GM18502 (cell line): ENCODE results near the gene NCOR2.

ENCODE experiments used
- ATAC-seq: cut with Tn5 transposase; IDR thresholded peaks from one replicate; pipeline ENCODE4 v1.9.1; 2021; ENCODE audit warnings: mild to moderate bottlenecking; ENCODE audit not compliant: unreplicated experiment, poor library complexity

The NCOR2 gene

GRCh38 chr12:124566997-124567672, at the start of gene NCOR2:
TSS of gene NCOR2 (minus strand) at chr12:124567612. CDS start at chr12:124495251, 72,361 bp downstream.
- ATAC-seq = peak; percentile 34

DNA sequence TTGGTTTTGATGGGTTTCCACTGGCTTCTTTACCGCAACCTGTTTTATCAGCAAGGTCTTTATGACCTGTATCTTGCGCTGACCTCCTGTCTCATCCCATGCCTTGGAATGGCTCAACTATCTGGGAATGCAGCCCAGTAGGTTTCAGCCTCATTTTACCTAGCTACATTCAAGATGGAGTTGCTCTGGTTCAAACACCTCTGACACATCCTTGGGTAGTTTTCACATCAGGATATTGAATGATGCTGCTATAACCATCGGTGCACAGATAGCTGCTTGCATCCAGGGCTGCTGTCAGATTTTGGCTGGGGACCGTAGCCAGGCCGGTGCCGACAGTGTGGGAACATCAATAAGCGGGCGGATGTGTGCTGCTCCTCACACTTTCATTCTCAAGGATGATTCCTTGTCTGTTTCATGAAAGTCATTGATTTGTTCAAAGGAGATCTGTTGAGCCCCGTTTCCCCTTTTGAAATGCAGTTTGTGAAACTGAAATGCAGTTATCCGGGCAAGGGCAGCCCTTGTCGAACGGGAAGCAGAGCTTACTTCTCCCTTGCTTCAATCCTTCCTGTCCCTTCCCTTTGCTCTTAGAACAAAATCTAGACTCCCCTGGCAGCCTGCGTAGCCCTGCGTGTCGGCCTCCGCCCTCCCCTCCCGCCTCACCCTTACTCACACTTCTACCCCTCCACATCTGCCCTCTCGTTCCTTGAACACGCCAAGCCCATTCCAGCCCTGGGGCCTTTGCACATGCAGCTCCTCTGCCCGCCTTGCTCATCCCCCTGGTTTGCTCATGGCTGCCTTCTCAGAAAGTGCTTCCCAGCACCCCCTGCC, 49.2 kb upstream of the NCOR2 start:
- no peak for ATAC-seq

DNA sequence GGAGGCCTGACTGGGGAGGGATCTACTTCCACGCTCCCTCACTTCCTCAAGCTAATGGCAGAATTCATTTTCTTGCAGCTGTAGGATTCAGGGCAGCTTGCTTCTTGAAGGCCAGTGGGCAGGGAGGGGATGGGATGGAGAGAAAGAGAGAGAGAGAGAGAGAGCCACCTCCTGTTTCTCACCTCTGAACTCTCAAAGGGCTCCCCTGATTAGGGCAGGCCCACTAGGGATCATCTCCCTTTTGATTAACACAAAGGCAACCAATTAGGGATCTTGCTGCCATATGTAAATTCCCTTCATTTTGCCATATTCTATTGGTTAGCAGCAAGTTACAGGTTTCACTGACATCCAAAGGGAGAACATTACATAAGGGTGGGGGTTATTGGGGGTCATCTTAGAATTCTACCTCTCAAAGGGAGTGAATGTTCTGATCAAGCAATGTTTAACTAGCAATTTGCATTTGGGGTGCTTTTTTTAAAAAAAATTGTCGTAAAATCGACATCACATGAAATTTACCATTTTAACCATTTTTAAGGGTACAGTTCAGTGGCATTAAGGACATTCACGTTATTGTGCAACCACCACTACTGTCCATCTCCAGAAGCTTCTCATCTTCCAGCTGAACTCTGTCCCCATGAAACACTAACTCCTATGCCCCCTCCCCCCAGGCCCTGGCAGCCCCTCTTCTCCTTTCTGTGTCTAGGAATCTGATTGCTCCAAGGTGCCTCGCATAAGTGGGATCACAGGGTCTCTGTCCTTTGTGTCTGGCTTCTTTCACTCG, 47.3 kb upstream of the NCOR2 start:
- no peak for ATAC-seq

- no peak for ATAC-seq
Measured at GRCh38 chr12:124613151-124613585, 45.8 kb upstream of the NCOR2 start.

- ATAC-seq = no peak
Measured at GRCh38 chr12:124612410-124612680, 44.9 kb upstream of the NCOR2 start.

GRCh38 chr12:124611559-124612409, 44.4 kb upstream of the NCOR2 start:
- ATAC-seq = no peak

DNA sequence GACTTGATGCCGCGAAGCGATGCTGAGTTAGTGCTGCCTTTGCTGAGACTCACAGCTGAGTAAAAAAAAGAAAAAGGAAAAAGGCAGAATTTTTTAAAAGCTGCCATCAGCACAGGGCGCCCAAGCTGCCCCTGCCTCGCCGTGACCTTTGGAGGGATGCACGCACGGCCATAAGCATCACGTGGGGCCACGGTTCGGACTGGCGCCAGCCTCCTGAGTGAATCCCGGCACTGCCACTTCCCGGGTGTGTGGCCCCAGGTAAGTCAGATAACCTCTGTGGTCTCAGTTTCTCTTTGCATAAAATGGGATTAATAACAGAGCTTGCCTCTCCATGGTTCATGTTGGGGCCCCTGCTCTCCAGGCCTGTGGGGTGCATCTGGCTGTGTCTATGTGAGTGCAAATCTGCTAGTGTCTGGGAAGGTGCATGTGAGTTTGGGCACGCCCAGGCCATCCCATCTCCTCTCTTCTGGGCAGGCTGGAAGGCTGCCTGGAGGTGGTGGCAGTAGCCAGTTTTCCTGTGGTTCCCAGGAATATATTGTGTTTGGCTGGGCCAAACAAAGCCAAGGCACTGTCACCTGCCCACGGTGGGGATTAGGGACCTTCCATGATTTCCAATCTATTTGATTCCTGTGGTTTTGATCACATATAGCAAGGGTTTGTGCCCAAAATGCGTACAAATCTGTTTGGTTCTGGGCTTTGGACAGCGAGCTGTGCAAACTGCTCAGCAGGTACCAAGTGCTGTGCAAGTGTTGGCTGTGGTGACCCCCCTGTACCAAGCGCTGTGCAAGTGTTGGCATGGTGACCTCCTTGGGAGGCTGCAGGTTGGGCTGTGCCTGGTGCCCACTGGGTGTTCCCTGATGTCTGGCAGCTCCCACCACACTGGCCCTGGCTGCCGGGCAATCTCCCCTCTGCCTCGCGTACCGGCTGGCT, 43.5 kb upstream of the NCOR2 start:
- no peak for ATAC-seq

GRCh38 chr12:124610021-124610612, 42.7 kb upstream of the NCOR2 start:
- ATAC-seq = no peak

DNA sequence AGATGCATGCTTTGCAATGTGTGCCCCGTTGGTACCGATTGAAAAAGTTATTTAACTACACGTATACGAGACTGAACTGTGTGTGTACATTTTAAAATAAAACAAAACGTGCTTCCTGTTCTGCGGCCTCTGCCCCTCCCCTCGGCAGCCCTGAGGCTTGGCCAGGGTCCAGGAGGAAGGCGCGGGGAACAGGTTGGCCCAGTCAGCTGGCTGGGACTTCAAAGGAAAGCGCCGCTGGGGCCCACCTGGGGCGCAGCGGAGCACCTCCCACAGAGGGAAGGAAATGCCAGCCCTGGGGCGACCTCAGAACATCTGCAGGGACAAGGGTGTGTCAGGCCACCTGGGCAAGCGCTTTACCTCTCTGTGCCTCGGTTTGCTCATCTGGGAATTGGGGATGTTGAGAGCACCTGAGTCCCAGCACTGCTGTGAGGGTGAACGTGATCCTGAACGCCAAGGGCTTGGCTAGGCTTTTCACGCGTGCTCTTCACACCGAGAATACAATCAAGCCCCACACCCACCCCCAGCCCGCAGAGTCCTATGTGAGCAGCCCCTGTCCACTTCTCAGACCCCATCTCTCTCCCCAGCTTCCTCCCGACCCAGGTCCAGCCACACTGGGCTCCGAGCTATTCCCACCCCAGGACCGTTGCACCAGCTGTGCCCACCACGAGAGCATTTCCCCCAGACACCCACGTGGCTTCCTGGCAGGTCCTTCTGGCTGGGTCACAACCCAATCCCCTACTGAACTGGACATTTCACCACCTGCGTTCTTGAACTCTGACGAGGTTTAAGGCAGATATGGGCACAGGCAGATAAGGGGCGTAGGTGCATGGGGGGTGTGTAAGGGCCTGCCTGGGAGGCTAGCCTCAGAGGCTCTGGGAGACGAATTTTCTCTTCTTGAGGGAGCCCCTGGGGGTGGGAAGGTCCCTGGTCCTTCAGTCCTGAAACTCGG, 41.9 kb upstream of the NCOR2 start:
- ATAC-seq = peak; percentile 80

DNA sequence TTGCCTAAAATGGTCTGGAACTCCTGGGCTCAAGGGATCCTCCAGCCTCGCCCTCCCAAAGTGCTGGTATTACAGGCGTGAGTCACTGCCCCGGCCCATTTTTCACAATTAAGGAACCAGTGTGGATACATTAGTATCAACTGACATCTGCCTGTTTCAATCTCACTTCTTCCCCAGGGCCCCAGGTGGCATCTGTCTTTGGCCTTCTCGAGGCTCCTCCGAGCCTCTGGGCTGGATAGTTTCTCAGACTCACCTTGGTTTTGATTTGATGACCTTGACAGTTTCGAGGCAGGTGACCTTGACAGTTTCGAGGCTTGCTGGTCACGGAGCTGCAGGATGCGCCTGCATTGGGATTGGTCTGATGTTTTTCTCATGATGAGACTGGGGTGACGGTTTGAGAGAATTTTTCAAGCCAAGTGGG, 41.0 kb upstream of the NCOR2 start:
- peak; percentile 26 for ATAC-seq

- no peak for ATAC-seq
Measured at GRCh38 chr12:124607681-124608425, 40.4 kb upstream of the NCOR2 start.

GRCh38 chr12:124605883-124606774, 38.7 kb upstream of the NCOR2 start:
- ATAC-seq = no peak

DNA sequence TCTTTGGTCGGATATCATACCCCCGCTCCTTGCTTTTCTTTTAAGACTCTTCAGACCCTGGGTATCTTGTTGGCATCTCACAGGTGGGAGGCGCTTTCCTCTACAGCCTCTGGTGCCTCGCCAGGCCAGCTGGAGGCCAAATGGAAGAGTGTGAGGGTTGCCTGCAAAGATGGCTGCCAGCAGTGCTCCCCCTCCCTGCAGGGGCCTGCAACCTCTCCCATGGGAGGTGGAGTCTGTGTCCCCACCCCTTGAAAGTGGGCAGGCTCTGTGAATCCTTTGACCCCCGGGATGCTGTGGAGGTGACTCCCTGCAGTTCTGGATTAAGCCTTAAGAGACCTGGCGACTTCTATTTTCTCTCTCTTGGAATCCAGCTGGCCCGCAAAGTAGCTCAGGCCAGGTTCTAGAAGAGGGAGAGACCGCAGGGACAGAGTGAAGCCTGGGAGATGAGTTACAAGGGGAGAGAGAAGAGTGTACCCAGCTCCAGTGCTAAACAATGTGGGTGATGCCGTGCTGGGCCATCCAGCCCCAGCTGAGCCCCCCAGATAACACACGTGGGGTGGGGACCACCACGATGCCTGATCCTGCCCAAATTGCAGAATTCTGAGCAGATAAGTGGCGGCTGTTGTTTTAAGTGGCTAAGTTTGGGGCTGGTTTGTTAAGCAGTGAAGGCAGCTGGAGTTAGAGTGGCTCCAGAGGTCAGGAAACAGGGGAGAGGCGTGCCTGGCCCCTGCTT, 37.9 kb upstream of the NCOR2 start:
- no peak for ATAC-seq

DNA sequence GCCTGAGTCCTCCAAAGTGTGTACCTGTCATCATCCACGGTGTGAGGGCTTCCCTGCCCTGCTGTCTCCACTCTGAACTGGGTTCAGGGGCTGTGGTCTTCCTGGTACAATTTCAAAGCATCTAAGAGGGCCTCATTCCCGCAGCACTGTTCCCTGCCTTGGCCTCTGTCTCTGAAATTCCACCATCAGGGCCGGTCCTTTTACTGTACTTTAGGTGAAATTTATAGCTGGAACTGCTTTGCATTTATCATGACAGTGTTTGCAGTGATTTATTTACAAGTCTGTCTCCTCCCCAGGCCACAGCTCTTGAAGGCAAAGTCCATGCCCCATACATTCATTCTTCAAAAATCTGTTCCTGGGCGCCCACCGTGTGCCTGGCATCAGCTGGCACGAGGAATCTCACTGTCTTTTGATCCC, 36.9 kb upstream of the NCOR2 start:
- no peak for ATAC-seq

- no peak for ATAC-seq
Measured at GRCh38 chr12:124603831-124604251, 36.4 kb upstream of the NCOR2 start.
